Measurements from ENCODE around the gene LRRC45. TPM values are rescaled to one million over a fixed set of nuclear protein-coding genes. Genes with fewer than 3 reads are reported as not detected.

Gene LRRC45
- polyA plus RNA-seq, 1 experiment, result 3.4 TPM

- no peaks in the 10 kb centered on the region for H3K27me3 ChIP-seq (ENCODE audit: control insufficient read depth, insufficient read depth, low read length)
- CTCF ChIA-PET, result no interaction called here
- no peaks in the 10 kb centered on the region; the same call in 1 of the 2 replicates for H3K9me3 ChIP-seq (ENCODE audit: control insufficient read depth, insufficient read depth, low read length)
- H3K4me3 ChIP-seq (ENCODE audit: low read depth, low read length), result no peak overlapping the region
- POLR2A ChIA-PET, result interaction anchor here (0.6 kb wide), 1 partner anchor 62 kb away, joined by 3 read pairs; no protein-coding TSS in a partner anchor
- no peak for TF ChIP-seq CTCF (IDR thresholded peaks at IDR 0.05; ENCODE audit: low read depth, low read length)
- no peak for DNase-seq (ENCODE audit: low read depth, low spot score)
- H3K27ac ChIP-seq (ENCODE audit: low read depth, low read length), result no peak overlapping the region
Measured at GRCh38 chr17:82042649-82043048, 19.5 kb downstream of the LRRC45 start.

- no peak for TF ChIP-seq CTCF (IDR thresholded peaks at IDR 0.05; ENCODE audit: low read depth, low read length)
- Histone ChIP-seq H3K27ac (ENCODE audit: low read depth, low read length) (no peak overlapping the region), H3K27me3 (ENCODE audit: control insufficient read depth, insufficient read depth, low read length) (no peaks in the 10 kb centered on the region), H3K4me3 (ENCODE audit: low read depth, low read length) (no peak overlapping the region), H3K9me3 (ENCODE audit: control insufficient read depth, insufficient read depth, low read length) (no peaks in the 10 kb centered on the region; the same call in 1 of the 2 replicates)
- POLR2A ChIA-PET, result no interaction called here
- DNase-seq (ENCODE audit: low read depth, low spot score), result no peak
- CTCF ChIA-PET, result interaction anchor here (1.2 kb wide), 1 partner anchor 13 kb away, joined by 4 read pairs; no protein-coding TSS in a partner anchor
Measured at GRCh38 chr17:82043507-82043906, 20.4 kb downstream of the LRRC45 start.

- TF ChIP-seq CTCF (IDR thresholded peaks at IDR 0.05; ENCODE audit: low read depth, low read length), result no peak
- CTCF ChIA-PET, result no interaction called here
- Histone ChIP-seq H3K27ac (ENCODE audit: low read depth, low read length) (no peak overlapping the region), H3K27me3 (ENCODE audit: control insufficient read depth, insufficient read depth, low read length) (no peaks in the 10 kb centered on the region), H3K4me3 (ENCODE audit: low read depth, low read length) (no peak overlapping the region), H3K9me3 (ENCODE audit: control insufficient read depth, insufficient read depth, low read length) (peaks cover 3% of the 10 kb centered on the region; the same call in 1 of the 2 replicates)
- DNase-seq (ENCODE audit: low read depth, low spot score), result no peak
- POLR2A ChIA-PET, result interaction anchor here (0.6 kb wide), 1 partner anchor 43 kb away, joined by 4 read pairs; no protein-coding TSS in a partner anchor
Measured at GRCh38 chr17:82045936-82046484, 22.9 kb downstream of the LRRC45 start.

- ChIA-PET POLR2A (no interaction called here), CTCF (no interaction called here)
- Histone ChIP-seq H3K27me3 (ENCODE audit: control insufficient read depth, insufficient read depth, low read length) (no peaks in the 10 kb centered on the region), H3K4me3 (ENCODE audit: low read depth, low read length) (no peak overlapping the region), H3K9me3 (ENCODE audit: control insufficient read depth, insufficient read depth, low read length) (peaks cover 4% of the 10 kb centered on the region; the same call in 1 of the 2 replicates), H3K27ac (ENCODE audit: low read depth, low read length) (no peak overlapping the region)
- TF ChIP-seq CTCF (IDR thresholded peaks at IDR 0.05; ENCODE audit: low read depth, low read length), result no peak
- no peak for DNase-seq (ENCODE audit: low read depth, low spot score)
Measured at GRCh38 chr17:82046903-82047302, 23.8 kb downstream of the LRRC45 start.

GRCh38 chr17:82047379-82047778 lies 24.3 kb downstream of the LRRC45 start:
- ChIA-PET POLR2A (no interaction called here), CTCF (no interaction called here)
- no peak overlapping the region for H3K27ac ChIP-seq (ENCODE audit: low read depth, low read length)
- no peak for TF ChIP-seq CTCF (IDR thresholded peaks at IDR 0.05; ENCODE audit: low read depth, low read length)
- no peak for DNase-seq (ENCODE audit: low read depth, low spot score)
- no peaks in the 10 kb centered on the region for H3K27me3 ChIP-seq (ENCODE audit: control insufficient read depth, insufficient read depth, low read length)
- peaks cover 4% of the 10 kb centered on the region; the same call in 1 of the 2 replicates for H3K9me3 ChIP-seq (ENCODE audit: control insufficient read depth, insufficient read depth, low read length)
- H3K4me3 ChIP-seq (ENCODE audit: low read depth, low read length), result no peak overlapping the region

Measured in AG04450 (cell line).